Brain pericyte (primary cell): Measurements from ENCODE around the gene BTBD6.

Source experiments
- DNase-seq: peaks from one replicate; pipeline ENCODE4 v3.0.0-alpha.2; 2012; ENCODE audit warnings: low read depth, low spot score

The BTBD6 gene

GRCh38 chr14:105229099-105229655 lies 19.2 kb upstream of the BTBD6 start:
- no peak for DNase-seq

- no peak for DNase-seq
Observed at GRCh38 chr14:105240811-105241576, 7.3 kb upstream of the BTBD6 start.

GRCh38 chr14:105241641-105242040 lies 6.7 kb upstream of the BTBD6 start:
- no peak for DNase-seq

GRCh38 chr14:105244334-105244733 lies 4.0 kb upstream of the BTBD6 start:
- DNase-seq: no peak

- DNase-seq: no peak
Observed at GRCh38 chr14:105247026-105247425, 1.3 kb upstream of the BTBD6 start.

GRCh38 chr14:105247715-105248367 lies 492 bp upstream of the BTBD6 start:
- no peak for DNase-seq

GRCh38 chr14:105249182-105250007 lies 1.1 kb downstream of the BTBD6 start:
- DNase-seq: no peak

- DNase-seq: no peak
Observed at GRCh38 chr14:105250008-105250366, 1.7 kb downstream of the BTBD6 start.

- DNase-seq: no peak
Observed at GRCh38 chr14:105250986-105251385, 2.7 kb downstream of the BTBD6 start.

- DNase-seq: no peak
Observed at GRCh38 chr14:105251920-105252319, 3.6 kb downstream of the BTBD6 start.

GRCh38 chr14:105252552-105253328 lies 4.4 kb downstream of the BTBD6 start:
- no peak for DNase-seq

GRCh38 chr14:105253329-105253682 lies 5.0 kb downstream of the BTBD6 start:
- DNase-seq: no peak

GRCh38 chr14:105255021-105255507 lies 6.7 kb downstream of the BTBD6 start:
- DNase-seq: no peak

GRCh38 chr14:105256292-105256960 lies 8.1 kb downstream of the BTBD6 start:
- no peak for DNase-seq

GRCh38 chr14:105257464-105257863 lies 9.1 kb downstream of the BTBD6 start:
- DNase-seq: no peak

GRCh38 chr14:105258846-105259245 lies 10.5 kb downstream of the BTBD6 start:
- no peak for DNase-seq

GRCh38 chr14:105260959-105261358 lies 12.6 kb downstream of the BTBD6 start:
- no peak for DNase-seq

- no peak for DNase-seq
Observed at GRCh38 chr14:105261781-105262180, 13.4 kb downstream of the BTBD6 start.

- DNase-seq: no peak
Observed at GRCh38 chr14:105267820-105268548, 19.7 kb downstream of the BTBD6 start.

GRCh38 chr14:105268736-105269354 lies 20.5 kb downstream of the BTBD6 start:
- DNase-seq: no peak
